GM21717 (cell line): ENCODE measurements around the gene ACOXL.

Source experiments
- ATAC-seq: cut with Tn5 transposase; IDR thresholded peaks from one replicate; pipeline ENCODE4 v1.9.1; 2021; ENCODE audit warnings: mild to moderate bottlenecking, moderate library complexity; ENCODE audit not compliant: unreplicated experiment

Gene ACOXL

GRCh38 chr2:111120253-111121027 is 388.1 kb downstream of the ACOXL start, which contains the start of gene BCL2L11:
BCL2L11 (plus strand) TSS chr2:111120914; CDS start chr2:111123746, 2,832 bp downstream.
- peak; percentile 47 for ATAC-seq

- ATAC-seq, result peak; percentile 5
Observed at GRCh38 chr2:111121028-111121827, 388.9 kb downstream of the ACOXL start.

GRCh38 chr2:111121828-111122630 is 389.7 kb downstream of the ACOXL start:
- ATAC-seq, result peak; percentile 53

GRCh38 chr2:111122631-111123421 is 390.5 kb downstream of the ACOXL start:
- no peak for ATAC-seq

GRCh38 chr2:111123751-111124150 is 391.4 kb downstream of the ACOXL start:
- no peak for ATAC-seq

- no peak for ATAC-seq
Observed at GRCh38 chr2:111126581-111126980, 394.2 kb downstream of the ACOXL start.

- ATAC-seq, result no peak
Observed at GRCh38 chr2:111127351-111127750, 395.0 kb downstream of the ACOXL start.

- ATAC-seq, result no peak
Observed at GRCh38 chr2:111128096-111128495, 395.7 kb downstream of the ACOXL start.

- ATAC-seq, result no peak
Observed at GRCh38 chr2:111133603-111134002, 401.2 kb downstream of the ACOXL start.

GRCh38 chr2:111134055-111134454 is 401.7 kb downstream of the ACOXL start:
- no peak for ATAC-seq

GRCh38 chr2:111135237-111135909 is 403.0 kb downstream of the ACOXL start:
- ATAC-seq, result no peak

- no peak for ATAC-seq
Observed at GRCh38 chr2:111135910-111136297, 403.5 kb downstream of the ACOXL start.

GRCh38 chr2:111138839-111139238 is 406.5 kb downstream of the ACOXL start:
- no peak for ATAC-seq

- no peak for ATAC-seq
Observed at GRCh38 chr2:111139637-111140317, 407.4 kb downstream of the ACOXL start.

GRCh38 chr2:111140815-111141214 is 408.4 kb downstream of the ACOXL start:
- no peak for ATAC-seq

- ATAC-seq, result no peak
Observed at GRCh38 chr2:111142101-111142500, 409.7 kb downstream of the ACOXL start.

GRCh38 chr2:111143107-111143842 is 410.9 kb downstream of the ACOXL start:
- no peak for ATAC-seq

- no peak for ATAC-seq
Observed at GRCh38 chr2:111143843-111144198, 411.4 kb downstream of the ACOXL start.
